Ectodermal cell (in vitro differentiated cells): ENCODE measurements around the gene PPEF1.
"Not testable (repeated sequence)": the region's sequence is repeated elsewhere in the genome, so short reads cannot be mapped to it uniquely, and the experiment has no call there.

Experiments used
- H3K27ac ChIP-seq: 2 replicates; pipeline ENCODE4 v1.7.0; 2013; ENCODE audit warnings: mild to moderate bottlenecking, low read depth, low read length; ENCODE audit not compliant: insufficient read depth, poor library complexity, severe bottlenecking
- H3K27me3 ChIP-seq: 2 replicates; pipeline ENCODE4 v1.7.0; 2013; ENCODE audit warnings: mild to moderate bottlenecking, low read length; ENCODE audit not compliant: insufficient read depth, control insufficient read depth, poor library complexity, severe bottlenecking
- H3K36me3 ChIP-seq: one replicate; pipeline ENCODE4 v1.7.0; 2013; ENCODE audit warnings: low read length; ENCODE audit not compliant: control insufficient read depth, insufficient read depth
- H3K4me1 ChIP-seq: one replicate; pipeline ENCODE4 v1.7.0; 2013; ENCODE audit warnings: low read length; ENCODE audit not compliant: control insufficient read depth, insufficient read depth
- H3K4me3 ChIP-seq: 2 replicates; pipeline ENCODE4 v1.7.0; 2013; ENCODE audit warnings: low read depth, low read length, control low read depth; ENCODE audit not compliant: insufficient read depth
- H3K9me3 ChIP-seq: 2 replicates; pipeline ENCODE4 v1.7.0; 2013; ENCODE audit warnings: mild to moderate bottlenecking, low read length, moderate library complexity; ENCODE audit not compliant: control insufficient read depth
- WGBS, 2 experiments: methylation state at CpG; one replicate each; pipeline ENCODE4 v1.1.7; 2013; ENCODE audit warnings: missing lambda C conversion rate in 2 of 2; 5-methylcytosine and 5-hydroxymethylcytosine counted together

PPEF1 gene

DNA sequence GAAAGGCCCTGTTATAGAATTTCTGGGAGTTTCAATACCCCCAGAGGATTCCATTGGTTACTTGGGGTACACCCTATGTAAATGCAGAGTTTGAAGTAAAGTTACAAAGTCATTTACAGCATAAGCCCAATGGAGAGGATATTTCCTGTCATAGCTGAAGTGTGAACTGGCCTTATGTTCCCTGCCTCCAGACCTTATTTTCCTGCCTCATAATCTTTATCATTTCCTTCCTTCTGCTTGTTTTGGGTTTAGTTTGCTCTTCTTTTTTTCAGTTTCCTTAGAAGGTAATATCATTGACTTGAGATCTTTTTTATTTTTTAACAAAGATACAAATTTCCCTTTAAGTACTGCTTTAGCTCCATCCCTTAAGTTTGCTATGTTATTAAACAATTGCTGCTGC, 85.4 kb downstream of the PPEF1 start:
- Histone ChIP-seq H3K27me3 (no peaks in the 10 kb centered on the region), H3K4me1 (no peaks in the 10 kb centered on the region), H3K4me3 (no peak overlapping the region), H3K9me3 (no peaks in the 10 kb centered on the region), H3K36me3 (no peaks in the 10 kb centered on the region), H3K27ac (no peak overlapping the region)

DNA sequence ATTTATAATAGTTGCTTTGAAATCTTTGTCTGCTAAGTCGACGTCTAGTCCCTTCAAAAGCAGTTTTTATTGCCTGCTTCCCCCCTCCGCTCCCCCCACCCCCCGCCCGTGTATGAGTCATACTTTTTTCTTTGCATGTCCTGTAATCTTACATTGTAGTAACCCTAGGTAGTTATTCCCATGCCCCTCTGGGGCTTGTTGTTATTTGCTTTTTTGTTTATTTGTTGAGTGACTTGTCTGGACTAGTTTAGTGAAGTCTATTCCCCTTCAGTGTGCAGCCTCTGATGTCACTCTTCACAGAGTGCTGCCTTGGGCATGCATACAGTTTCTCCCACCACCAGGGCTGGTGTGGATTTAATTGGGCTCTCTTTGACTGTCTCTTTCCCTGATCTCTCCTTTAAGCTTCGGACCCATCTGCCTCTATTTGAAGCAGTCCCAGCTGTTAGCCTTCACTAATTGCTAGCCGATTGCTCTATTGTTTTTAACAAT, 86.2 kb downstream of the PPEF1 start:
- Histone ChIP-seq H3K4me3 (no peak overlapping the region), H3K4me1 (no peaks in the 10 kb centered on the region), H3K27me3 (no peaks in the 10 kb centered on the region), H3K27ac (no peak overlapping the region), H3K9me3 (no peaks in the 10 kb centered on the region), H3K36me3 (no peaks in the 10 kb centered on the region)
- WGBS, 2 experiments: 12 to 15% methylated on average over 2 to 4 of the region's 7 CpGs

DNA sequence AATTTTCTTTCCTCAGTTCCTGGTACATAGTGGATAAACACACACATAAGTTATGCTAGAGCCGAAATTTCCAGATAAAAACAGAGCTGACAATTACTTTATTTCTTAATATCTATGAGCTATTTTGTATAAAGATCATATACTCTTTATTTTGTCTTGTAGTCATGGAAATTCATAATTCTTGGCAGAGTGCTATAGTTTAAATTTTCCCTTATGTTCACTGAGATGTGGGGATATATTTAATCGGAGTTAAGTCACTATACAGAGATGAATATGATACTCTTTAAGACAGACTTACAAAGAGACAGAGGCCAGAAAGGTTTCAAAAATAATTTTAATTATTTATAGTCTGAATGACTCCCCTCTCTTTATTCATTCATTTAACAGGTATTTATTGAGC, 89.7 kb downstream of the PPEF1 start:
- H3K36me3 ChIP-seq: no peaks in the 10 kb centered on the region
- H3K4me1 ChIP-seq: no peaks in the 10 kb centered on the region
- H3K27ac ChIP-seq: no peak overlapping the region
- H3K4me3 ChIP-seq: no peak overlapping the region
- H3K9me3 ChIP-seq: no peaks in the 10 kb centered on the region
- WGBS, 2 experiments: no CpG with 5 or more reads among the region's 2 CpGs
- no peaks in the 10 kb centered on the region for H3K27me3 ChIP-seq

- no peaks in the 10 kb centered on the region for H3K27me3 ChIP-seq
- WGBS, 2 experiments: 71 to 74% methylated on average over 2 of the region's 2 CpGs
These were observed 92.5 kb downstream of the PPEF1 start for GRCh38 chrX:18799911-18800310.

GRCh38 chrX:18809641-18810040, 102.2 kb downstream of the PPEF1 start:
- Histone ChIP-seq H3K27ac (no peak overlapping the region), H3K4me1 (no peaks in the 10 kb centered on the region), H3K27me3 (no peaks in the 10 kb centered on the region), H3K9me3 (no peaks in the 10 kb centered on the region), H3K36me3 (no peaks in the 10 kb centered on the region), H3K4me3 (no peak overlapping the region)

More at GRCh38 chrX:18799911-18800310, 92.5 kb downstream of the PPEF1 start:
- H3K9me3 ChIP-seq: no peaks in the 10 kb centered on the region
- H3K4me3 ChIP-seq: no peak overlapping the region
- H3K4me1 ChIP-seq: no peaks in the 10 kb centered on the region
- H3K36me3 ChIP-seq: no peaks in the 10 kb centered on the region
- no peak overlapping the region for H3K27ac ChIP-seq

DNA sequence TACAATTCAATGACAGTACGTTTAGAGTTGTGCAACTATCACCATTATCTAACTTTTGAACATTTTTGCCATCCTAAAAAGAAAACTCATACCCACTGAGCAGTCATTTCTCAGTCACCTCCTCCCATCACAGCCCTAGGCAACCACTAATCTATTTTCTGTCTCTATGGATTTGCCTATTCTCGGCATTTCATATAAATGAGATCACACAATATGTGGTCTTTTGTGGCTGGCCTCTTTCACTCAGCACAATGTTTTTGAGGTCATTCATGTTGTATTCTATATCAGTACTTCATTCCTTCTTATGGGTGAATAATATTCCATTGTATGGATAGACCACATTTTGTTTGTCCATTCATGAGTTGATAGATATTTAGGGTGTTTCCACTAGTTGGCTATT, 103.0 kb downstream of the PPEF1 start:
- WGBS, 2 experiments: 65 to 77% methylated on average over 2 of the region's 2 CpGs
- H3K4me1 ChIP-seq: no peaks in the 10 kb centered on the region
- H3K27ac ChIP-seq: no peak overlapping the region
- H3K27me3 ChIP-seq: no peaks in the 10 kb centered on the region
- no peaks in the 10 kb centered on the region for H3K9me3 ChIP-seq
- no peaks in the 10 kb centered on the region for H3K36me3 ChIP-seq
- H3K4me3 ChIP-seq: no peak overlapping the region

DNA sequence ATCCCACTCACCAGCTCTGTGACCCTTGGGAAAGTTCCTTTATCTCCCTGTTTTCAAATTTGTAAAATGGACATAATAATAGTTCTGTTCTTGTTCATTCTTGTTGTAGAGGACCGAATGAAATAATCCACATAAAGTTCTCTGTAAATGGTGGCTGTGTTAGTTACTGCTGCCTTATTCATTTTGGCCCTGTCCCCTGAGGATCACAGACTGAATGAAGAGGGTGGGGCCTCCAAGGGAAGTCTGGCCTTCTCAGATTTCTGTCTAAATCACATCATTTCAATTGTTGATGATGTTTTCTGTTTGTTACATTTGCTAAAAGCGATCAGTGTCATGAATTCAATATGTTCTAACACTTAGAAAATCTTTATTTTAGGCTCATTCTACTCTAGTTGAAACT, 117.9 kb downstream of the PPEF1 start:
- WGBS, 2 experiments: 83% methylated on average over 2 of the region's 2 CpGs; no CpG with 5 or more reads in 1 of the 2 experiments
- H3K27me3 ChIP-seq: no peaks in the 10 kb centered on the region

GRCh38 chrX:18828832-18829404, 121.5 kb downstream of the PPEF1 start:
- Histone ChIP-seq H3K36me3 (no peaks in the 10 kb centered on the region), H3K4me3 (no peak overlapping the region), H3K9me3 (no peaks in the 10 kb centered on the region), H3K4me1 (no peaks in the 10 kb centered on the region), H3K27ac (no peak overlapping the region), H3K27me3 (no peaks in the 10 kb centered on the region)
- 100% methylated on average over 1 of the region's 1 CpG for WGBS, 2 experiments

More for the DNA sequence above, 117.9 kb downstream of the PPEF1 start:
- H3K36me3 ChIP-seq: no peaks in the 10 kb centered on the region
- no peak overlapping the region for H3K4me3 ChIP-seq
- no peak overlapping the region for H3K27ac ChIP-seq
- H3K9me3 ChIP-seq: no peaks in the 10 kb centered on the region
- no peaks in the 10 kb centered on the region for H3K4me1 ChIP-seq

DNA sequence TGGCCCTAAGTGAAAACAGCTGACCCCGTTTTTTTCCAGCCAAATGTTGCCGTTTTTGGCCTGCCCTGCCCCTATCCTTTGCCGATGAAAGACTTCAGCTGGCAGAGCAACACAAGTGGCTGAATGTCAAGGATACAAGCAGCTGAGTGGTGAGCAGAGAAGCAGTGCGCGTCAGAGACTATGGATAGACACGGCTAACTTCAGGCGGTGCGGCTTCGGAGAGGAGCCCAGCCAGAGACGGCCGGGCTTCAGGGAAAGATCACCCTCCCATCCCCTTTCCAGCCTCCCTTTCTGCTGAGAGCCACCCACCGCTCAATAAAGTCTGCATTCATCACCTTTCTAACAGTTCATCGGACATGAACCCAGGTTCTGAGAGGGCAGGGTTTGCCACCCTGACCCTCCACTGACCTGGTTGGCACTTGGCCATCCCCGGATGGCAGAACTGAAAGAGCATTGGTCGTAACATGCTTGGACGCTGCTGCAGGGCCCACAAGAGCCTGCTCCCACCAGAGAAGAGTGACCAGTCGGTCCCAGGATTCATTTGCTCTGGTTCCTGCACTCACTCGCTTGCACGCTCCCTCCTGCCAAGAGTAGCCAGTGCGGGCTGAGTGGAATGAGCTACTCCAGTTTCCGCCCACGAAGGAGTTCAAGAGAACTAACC, 125.8 kb downstream of the PPEF1 start:
- no peaks in the 10 kb centered on the region for H3K36me3 ChIP-seq
- WGBS, 2 experiments: 85 to 90% methylated on average over 20 to 22 of the region's 22 CpGs
- H3K4me3 ChIP-seq: no peak overlapping the region
- no peaks in the 10 kb centered on the region for H3K4me1 ChIP-seq
- no peak overlapping the region for H3K27ac ChIP-seq
- H3K9me3 ChIP-seq: no peaks in the 10 kb centered on the region
- H3K27me3 ChIP-seq: no peaks in the 10 kb centered on the region

- not testable (repeated sequence) for H3K27ac ChIP-seq, H3K36me3 ChIP-seq, H3K27me3 ChIP-seq, H3K9me3 ChIP-seq, H3K4me1 ChIP-seq, H3K4me3 ChIP-seq
- 89 to 91% methylated on average over 3 of the region's 3 CpGs for WGBS, 2 experiments
These were observed 140.5 kb downstream of the PPEF1 start for GRCh38 chrX:18847901-18848300.
